SK-N-SH (cell line): Measurements from ENCODE around the gene CTNNB1.

ENCODE experiments used
- EP300 ChIP-seq, 2 experiments: IDR thresholded peaks; 2 replicates each; pipeline versions ENCODE4 v1.4.0 to v1.6.1; 2012; ENCODE audit warnings: borderline replicate concordance in 1 of 2, low read depth in 1 of 2, low read length in 1 of 2
- EZH2phosphoT487 ChIP-seq: fragments of 200-600 bp; sonication (generic); IDR thresholded peaks from 2 replicates; pipeline ENCODE4 v1.6.1; 2017; ENCODE audit warnings: low read depth, mixed run types, mild to moderate bottlenecking, antibody characterized with exemption, moderate library complexity, borderline replicate concordance
- FOXM1 ChIP-seq: IDR thresholded peaks from 2 replicates; pipeline ENCODE4 v1.4.0; 2012; ENCODE audit warnings: low read depth, mild to moderate bottlenecking
- GABPA ChIP-seq: IDR thresholded peaks from 2 replicates; pipeline ENCODE4 v1.4.0; 2012; ENCODE audit warnings: low read depth, mild to moderate bottlenecking
- POLR2AphosphoS5 ChIP-seq: IDR thresholded peaks from 2 replicates; pipeline ENCODE4 v1.6.1; 2012; ENCODE audit warnings: low read depth, low read length
- RAD21 ChIP-seq: IDR thresholded peaks from 2 replicates; pipeline ENCODE4 v1.6.1; 2012; ENCODE audit warnings: mild to moderate bottlenecking, low read length
- RXRA ChIP-seq: IDR thresholded peaks from 2 replicates; pipeline ENCODE4 v1.4.0; 2012; ENCODE audit warnings: low read depth, mild to moderate bottlenecking, borderline replicate concordance
- TCF12 ChIP-seq: IDR thresholded peaks from 2 replicates; pipeline ENCODE4 v1.4.0; 2012
- TF ChIP-seq, protein P1 (sequence below): fragments of 200-600 bp; sonication (generic); IDR thresholded peaks from 2 replicates; pipeline ENCODE4 v1.6.1; 2017; ENCODE audit warnings: antibody characterized with exemption, mild to moderate bottlenecking, moderate library complexity
- TF ChIP-seq, protein P2 (sequence below): IDR thresholded peaks from 2 replicates; pipeline ENCODE4 v1.6.1; 2012; ENCODE audit warnings: mild to moderate bottlenecking, low read depth, low read length, moderate library complexity

DNA sequence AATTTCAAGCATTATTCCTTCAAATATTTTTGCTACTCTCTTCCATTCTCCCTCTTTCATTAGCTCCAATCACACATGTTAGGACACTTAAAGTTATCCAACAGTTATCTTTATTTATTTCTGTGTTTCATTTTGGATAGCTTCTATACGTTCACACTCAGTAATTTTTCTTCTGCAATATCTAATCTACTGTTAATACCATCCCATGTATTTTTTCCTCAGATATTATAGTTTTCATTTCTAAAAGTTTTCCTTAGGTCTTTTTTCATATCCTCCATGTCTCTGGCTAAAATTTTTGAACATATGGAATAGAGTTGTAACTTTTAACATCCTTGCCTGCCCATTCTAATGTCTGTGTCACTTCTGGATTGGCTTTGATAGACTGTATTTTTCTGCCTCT lies 73.4 kb downstream of the CTNNB1 start:
- TF ChIP-seq, protein P1, sequence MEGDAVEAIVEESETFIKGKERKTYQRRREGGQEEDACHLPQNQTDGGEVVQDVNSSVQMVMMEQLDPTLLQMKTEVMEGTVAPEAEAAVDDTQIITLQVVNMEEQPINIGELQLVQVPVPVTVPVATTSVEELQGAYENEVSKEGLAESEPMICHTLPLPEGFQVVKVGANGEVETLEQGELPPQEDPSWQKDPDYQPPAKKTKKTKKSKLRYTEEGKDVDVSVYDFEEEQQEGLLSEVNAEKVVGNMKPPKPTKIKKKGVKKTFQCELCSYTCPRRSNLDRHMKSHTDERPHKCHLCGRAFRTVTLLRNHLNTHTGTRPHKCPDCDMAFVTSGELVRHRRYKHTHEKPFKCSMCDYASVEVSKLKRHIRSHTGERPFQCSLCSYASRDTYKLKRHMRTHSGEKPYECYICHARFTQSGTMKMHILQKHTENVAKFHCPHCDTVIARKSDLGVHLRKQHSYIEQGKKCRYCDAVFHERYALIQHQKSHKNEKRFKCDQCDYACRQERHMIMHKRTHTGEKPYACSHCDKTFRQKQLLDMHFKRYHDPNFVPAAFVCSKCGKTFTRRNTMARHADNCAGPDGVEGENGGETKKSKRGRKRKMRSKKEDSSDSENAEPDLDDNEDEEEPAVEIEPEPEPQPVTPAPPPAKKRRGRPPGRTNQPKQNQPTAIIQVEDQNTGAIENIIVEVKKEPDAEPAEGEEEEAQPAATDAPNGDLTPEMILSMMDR: no peak
- no peak for TF ChIP-seq TCF12
- TF ChIP-seq, protein P2, sequence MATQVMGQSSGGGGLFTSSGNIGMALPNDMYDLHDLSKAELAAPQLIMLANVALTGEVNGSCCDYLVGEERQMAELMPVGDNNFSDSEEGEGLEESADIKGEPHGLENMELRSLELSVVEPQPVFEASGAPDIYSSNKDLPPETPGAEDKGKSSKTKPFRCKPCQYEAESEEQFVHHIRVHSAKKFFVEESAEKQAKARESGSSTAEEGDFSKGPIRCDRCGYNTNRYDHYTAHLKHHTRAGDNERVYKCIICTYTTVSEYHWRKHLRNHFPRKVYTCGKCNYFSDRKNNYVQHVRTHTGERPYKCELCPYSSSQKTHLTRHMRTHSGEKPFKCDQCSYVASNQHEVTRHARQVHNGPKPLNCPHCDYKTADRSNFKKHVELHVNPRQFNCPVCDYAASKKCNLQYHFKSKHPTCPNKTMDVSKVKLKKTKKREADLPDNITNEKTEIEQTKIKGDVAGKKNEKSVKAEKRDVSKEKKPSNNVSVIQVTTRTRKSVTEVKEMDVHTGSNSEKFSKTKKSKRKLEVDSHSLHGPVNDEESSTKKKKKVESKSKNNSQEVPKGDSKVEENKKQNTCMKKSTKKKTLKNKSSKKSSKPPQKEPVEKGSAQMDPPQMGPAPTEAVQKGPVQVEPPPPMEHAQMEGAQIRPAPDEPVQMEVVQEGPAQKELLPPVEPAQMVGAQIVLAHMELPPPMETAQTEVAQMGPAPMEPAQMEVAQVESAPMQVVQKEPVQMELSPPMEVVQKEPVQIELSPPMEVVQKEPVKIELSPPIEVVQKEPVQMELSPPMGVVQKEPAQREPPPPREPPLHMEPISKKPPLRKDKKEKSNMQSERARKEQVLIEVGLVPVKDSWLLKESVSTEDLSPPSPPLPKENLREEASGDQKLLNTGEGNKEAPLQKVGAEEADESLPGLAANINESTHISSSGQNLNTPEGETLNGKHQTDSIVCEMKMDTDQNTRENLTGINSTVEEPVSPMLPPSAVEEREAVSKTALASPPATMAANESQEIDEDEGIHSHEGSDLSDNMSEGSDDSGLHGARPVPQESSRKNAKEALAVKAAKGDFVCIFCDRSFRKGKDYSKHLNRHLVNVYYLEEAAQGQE: no peak
- no peak for TF ChIP-seq EZH2phosphoT487
- TF ChIP-seq RAD21: no peak
- TF ChIP-seq FOXM1: no peak
- no peak for TF ChIP-seq RXRA
- TF ChIP-seq EP300 (IDR thresholded peaks at IDR 0.05; ENCODE audit: borderline replicate concordance in 1 of 2, low read depth in 1 of 2, low read length in 1 of 2): no peak
- TF ChIP-seq POLR2AphosphoS5: no peak
- TF ChIP-seq GABPA: no peak
